Activated CD8-positive, alpha-beta memory T cell treated with anti-CD3 and anti-CD28 coated beads for 48 hours (primary cell): ENCODE results near the gene PLLP.
"Not testable (repeated sequence)": the region's sequence is repeated elsewhere in the genome, so short reads cannot be mapped to it uniquely, and the experiment has no call there.

Experiments
- DNase-seq, 3 experiments: peaks; one replicate each; pipeline ENCODE4 v3.0.0-alpha.2; 2020; ENCODE audit warnings: low read depth in 2 of 3, low spot score in 2 of 3

The PLLP gene

GRCh38 chr16:57303021-57303909, 18.8 kb upstream of the PLLP start:
- no peak for DNase-seq

DNA sequence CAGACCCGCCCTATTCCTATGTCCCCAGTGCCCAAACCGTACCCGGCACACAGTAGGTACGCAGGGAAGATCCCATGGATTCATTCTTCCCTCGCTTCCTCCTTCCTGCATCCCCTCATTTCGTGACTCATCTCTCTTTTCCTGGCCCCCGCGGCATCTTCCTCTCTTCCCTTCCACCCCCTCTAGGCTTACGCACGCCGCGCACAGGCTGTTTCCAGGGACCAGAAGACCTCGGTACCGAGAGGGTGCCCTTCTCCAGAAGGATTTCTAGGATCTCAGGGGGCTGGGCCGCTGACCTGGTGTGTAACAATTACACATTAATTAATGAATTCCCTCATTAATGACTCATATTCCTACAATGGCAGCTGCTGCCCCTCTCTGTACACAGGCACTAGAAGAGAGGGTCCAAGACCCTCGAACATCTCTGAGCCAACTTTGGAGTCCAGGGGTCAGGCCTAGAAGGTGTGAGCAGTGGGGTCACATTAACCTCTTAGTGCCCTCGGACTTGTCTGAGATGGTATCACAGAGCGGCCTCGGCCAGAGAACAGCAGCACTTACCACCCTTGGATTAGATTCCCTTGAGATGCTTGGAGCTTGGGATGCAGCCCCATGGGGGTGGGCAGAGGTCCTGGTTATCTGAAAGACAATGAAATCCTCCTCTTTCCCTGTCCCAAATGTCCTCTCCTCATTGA, 16.8 kb upstream of the PLLP start:
- DNase-seq = no peak

DNA sequence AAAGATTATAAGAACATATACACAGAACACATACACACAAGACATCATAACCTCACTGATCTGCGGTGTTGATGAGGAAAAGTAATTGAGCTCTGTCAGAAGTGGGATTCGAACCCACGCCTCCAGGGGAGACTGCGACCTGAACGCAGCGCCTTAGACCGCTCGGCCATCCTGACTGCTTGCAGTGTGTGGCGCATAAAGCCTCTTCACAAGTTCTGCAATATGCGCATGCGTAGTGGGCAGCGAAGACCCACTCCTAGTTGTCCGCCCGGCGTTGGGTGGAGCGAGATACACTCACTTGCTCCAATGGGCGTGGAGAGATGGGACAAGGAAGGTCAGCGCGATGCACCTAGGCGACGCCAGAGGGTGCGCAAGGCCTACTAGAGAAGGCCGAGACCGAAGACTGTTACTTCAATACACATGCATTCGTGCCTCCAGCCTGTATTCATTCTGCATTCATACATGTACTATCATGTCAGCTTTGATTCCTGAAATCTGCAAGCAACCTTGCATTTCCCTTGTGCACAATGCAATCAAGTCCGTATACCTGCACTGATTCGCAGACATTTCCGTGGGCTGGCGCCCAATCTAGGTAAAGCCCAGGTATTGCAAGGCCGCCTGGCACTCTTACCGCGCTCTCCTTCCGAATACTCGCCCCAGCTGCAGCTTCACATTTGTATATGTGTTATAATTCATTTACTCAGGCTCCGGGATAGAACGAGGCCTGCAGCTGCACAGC, 16.1 kb upstream of the PLLP start:
- peak; percentile 97 to 100 (median 100) for DNase-seq

- peak; percentile 62 to 89 (median 80) for DNase-seq
Observed at GRCh38 chr16:57299719-57300386, 15.4 kb upstream of the PLLP start.

GRCh38 chr16:57299009-57299718, 14.7 kb upstream of the PLLP start:
- no peak for DNase-seq

GRCh38 chr16:57297856-57298255, 13.4 kb upstream of the PLLP start:
- no peak for DNase-seq

DNA sequence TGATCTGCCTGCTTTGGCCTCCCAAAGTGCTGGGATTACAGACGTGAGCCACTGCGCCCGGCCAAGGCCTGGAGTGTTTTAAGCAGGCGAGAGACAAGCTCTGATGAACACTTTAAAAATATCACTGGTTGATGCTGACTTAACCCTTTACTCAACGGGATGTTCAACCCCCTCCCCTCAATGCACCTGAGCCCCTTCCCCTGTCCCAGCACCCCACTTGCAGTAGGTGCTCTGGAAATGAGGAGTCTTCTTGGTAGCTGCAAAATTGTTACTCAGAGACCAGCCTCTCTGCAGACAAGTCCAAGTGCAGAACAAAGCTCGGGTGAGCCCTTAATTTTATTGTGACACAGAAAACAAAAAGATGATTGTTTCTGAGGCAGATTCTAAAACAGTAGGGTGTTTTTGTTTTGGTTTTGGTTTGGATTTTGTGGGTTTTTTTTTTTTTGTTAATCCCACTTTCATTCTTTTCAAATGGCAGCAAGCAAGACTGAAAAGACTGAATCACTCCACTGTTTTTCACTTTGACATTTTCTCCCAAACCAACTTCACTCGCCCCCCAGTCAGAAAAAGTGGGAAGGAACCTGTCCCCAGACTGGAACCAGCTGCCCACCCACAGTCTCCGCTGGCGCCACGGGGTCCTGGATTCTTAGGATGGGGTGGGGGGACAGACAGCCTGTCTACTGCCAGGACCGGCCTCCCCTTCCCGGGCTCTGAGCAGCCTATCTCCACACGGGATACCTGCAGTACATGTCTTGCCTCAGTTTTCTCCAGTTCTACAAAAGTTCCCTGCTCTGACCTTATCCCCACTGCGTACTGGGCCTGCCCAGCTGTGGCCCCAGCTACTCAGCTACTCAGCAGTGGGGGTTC, 5.2 kb upstream of the PLLP start:
- DNase-seq = no peak

- DNase-seq = no peak
Observed at GRCh38 chr16:57285379-57285778, 907 bp upstream of the PLLP start.

DNA sequence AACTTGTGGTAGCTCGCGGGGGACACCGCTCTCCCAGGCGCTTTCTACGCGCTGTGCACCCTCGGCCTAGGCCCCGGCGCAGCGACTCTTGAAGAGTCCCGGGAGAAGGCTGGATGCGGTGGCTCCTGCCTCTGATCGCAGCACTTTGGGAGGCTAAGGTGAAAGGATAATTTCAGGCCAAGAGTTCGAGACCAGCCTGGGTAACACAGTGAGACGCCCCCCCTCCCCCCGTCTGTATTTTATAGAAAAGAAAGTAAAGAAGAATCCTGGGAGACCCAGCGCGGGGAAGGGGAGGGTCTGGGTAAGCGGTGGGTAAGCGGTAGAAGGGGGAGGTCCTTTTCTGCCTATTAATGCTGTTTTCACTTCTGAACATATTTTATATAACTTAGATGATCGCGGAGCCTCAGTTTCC, 486 bp upstream of the PLLP start:
- no peak for DNase-seq

DNA sequence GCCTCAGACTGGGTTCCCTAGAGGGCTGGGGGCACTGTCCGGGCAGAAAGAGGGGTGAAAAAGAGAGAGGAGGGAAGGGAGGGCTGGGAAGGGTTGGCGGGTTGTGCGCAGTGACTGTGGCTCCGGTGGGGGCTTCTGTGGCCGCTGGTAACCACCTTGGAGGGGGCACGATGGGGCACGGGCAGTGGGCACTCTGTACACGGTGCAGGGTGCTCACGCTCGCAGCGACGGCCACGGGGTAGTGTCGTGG, 588 bp downstream of the PLLP start:
- DNase-seq = no peak

- DNase-seq = no peak
Observed at GRCh38 chr16:57283214-57283958, 1.1 kb downstream of the PLLP start.

DNA sequence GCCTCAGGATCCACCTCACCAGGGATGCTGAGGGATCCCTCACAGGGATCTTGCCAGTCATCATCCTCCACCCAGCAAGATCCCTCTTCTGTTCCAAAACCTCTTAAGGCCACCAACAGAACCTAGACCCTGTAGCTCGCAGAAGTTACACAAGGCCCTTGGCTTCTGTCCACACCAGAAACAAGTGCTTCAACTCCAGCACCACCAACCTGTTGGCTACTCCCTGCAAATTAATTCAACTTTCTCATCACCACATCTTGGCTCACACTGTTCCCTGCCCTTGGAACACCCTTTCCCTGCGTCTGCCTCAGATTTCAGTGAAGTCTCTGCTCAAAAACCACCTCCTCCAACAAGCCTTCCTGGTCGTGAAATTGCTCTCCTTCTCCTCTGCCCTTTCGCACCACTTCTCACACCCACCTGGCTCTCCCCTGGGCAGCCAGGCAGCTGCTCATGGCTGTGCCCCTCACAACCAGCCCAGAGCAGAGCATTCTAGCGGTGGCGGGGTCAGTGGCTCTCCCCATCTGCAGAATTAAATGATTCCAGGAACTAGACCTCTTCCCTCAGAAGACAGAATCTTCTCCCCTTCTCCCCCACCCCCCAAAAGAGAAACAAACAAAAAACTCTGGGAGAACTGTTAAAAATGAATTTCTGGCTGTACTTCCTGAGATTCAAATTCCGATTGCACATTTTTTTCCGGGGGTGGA, 1.8 kb downstream of the PLLP start:
- DNase-seq = no peak

DNA sequence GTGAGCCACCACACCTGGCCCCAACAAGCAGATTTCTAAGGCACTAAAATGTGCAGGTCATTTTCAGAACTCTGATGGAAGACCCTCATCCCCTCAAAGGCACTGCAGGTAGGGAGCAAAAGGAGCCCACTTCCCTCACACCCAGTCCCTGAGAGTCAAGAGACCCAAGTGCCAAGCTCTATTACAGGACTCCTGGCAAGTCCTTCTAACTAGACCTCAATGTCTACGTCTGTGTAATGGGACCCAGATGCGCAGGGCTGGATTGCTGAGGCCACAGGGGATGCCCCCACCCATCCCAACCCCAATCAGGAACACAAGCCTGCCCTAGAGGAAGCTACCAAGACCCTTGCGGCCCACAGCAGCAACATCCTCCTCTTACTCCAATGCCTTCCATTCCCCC, 2.7 kb downstream of the PLLP start:
- no peak for DNase-seq

DNA sequence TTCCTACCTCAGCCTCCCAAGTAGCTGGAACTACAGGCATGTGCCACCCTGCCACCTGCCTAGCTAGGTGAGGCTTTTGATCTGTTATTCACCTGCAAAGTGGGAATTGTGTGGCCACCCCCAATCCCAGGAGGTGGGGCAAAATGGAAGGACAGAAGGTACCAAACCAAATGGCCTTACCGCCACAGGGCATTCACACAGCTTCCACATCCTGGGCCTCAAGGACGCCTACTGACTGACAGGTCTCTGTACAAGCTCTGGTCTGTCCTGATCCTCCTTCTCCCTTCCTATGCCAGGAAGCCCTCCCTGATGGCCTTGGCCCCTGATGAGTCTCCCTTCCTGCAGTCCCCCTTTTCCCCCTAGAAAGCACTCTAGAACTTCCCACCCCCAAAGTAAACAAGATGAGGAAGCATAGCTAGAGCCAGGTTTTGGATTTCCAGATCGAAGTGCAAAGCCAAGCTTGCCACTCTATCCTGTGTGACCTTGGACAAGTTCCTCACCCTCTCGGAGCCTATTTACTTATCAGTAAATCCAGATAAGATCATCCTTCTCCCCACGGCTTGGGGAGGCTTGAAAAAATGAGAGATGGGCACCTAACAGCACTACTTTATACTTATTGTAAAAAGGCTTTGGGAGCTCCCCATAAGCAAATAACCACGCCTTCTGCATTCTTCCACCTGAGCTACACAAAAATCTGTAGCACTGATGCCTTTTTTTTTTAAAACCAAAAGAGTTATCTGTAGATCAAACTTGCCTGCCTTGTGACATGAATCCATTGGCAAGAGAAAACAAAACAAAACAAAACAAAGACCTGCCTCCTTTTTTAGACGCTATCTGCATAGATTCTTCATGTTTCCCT, 4.5 kb downstream of the PLLP start:
- DNase-seq = no peak

DNA sequence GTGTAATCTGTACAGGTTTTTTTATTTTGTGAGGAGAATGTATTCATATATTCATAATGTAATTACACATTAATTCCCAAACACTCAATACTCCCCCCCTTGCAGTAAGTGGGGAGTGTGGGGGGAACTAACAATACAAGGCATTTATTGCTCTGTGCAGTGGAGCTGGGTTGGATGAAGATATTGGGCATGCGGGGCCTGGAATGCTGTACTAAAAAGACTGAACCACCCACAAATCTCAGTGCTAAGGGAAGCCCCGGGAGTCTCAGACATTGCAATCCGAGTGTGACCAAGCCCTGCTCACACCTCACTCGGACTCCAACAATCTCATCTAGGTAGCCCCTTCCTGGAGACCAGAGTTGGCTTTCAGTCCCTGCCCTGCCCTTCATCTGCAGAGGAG, 6.0 kb downstream of the PLLP start:
- no peak for DNase-seq

DNA sequence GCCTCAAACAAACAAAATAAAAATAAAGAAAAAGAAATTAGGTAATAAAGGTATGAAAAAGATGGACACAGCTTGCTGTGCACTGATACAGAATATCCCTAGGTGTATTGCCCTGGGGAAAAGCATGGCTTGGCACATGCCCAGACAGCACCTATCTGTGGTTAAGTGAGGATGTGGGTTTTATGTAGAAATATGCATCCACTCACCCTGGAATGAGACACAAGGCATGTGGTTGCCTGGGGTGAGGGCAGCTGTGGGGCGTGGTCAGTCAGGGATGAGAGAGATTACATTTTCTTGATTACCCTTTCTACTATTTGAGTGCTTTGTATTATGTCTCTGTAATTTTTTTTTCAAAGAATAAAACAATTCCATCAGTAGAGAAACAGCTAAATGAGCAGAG, 6.9 kb downstream of the PLLP start:
- DNase-seq = no peak

DNA sequence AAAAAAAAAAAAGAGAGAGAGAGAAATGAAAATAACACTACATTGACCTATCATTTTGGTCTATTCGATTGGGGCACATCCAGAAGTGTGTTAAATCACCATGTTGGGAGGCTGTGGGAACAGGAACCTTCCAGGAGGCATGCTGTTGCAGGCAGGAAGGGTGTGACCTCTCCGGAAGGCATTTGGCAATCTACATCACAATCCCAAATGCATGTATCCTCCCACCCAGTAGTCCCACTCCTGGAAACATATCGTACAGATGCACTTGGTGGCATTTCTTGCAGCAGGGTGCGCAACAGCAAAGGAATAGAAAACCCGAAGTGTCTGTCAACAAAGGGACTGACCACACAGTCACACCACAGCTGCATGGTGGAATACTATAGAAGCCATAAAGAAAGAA, 7.9 kb downstream of the PLLP start:
- DNase-seq = no peak

DNA sequence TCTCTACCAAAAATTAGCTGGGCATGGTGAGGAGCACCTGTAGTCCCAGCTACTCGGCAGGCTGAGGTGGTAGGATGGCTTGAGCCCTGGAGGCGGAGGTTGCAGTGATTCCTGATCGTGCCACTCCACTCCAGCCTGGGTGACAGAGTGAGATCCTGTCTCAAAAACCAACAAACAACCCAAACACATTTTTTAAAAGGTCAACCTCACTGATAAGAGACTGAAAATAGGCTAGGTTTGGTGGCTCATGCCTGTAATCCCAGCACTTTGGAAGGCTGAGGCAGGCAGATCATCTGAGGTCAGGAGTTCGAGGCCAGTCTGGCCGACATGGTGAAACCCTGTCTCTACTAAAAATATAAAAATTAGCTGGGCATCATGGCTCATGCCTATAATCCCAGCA, 8.5 kb downstream of the PLLP start:
- DNase-seq = not testable (repeated sequence)
